Upper lobe of left lung (tissue), 6 donors: Measurements from ENCODE around the gene RNF126. TPM values are rescaled to one million over a fixed set of nuclear protein-coding genes. Genes with fewer than 3 reads are reported as not detected.
"Not testable (repeated sequence)": the region's sequence is repeated elsewhere in the genome, so short reads cannot be mapped to it uniquely, and the experiment has no call there.

Experiments
- ATAC-seq, 2 donors: fragments of 200-7000 bp; cut with Tn5 transposase; one replicate each; pipeline ENCODE4 v1.9.1; 2022; ENCODE audit warnings: mild to moderate bottlenecking in 2 of 2, moderate library complexity in 2 of 2; ENCODE audit not compliant: low FRiP score in 2 of 2
- DNase-seq, 2 donors: peaks; one replicate each; pipeline ENCODE4 v3.0.0-alpha.2; 2019 to 2020
- H3K27ac ChIP-seq, 4 donors: fragments of 200-600 bp; sonication (generic); one replicate each; pipeline ENCODE4 v1.5.1; 2016 to 2019
- H3K27me3 ChIP-seq, 4 donors: fragments of 200-600 bp; sonication (generic); one replicate each; pipeline ENCODE4 v1.5.1; 2017 to 2019
- H3K36me3 ChIP-seq, 4 donors: fragments of 200-600 bp; sonication (generic); one replicate each; pipeline ENCODE4 v1.5.1; 2016 to 2019
- H3K4me1 ChIP-seq, 4 donors: fragments of 200-600 bp; sonication (generic); one replicate each; pipeline ENCODE4 v1.5.1; 2018 to 2019
- H3K4me3 ChIP-seq, 4 donors: fragments of 200-600 bp; sonication (generic); one replicate each; pipeline ENCODE4 v1.5.1; 2017 to 2019; ENCODE audit warnings: mild to moderate bottlenecking in 2 of 4, moderate library complexity in 1 of 4
- H3K9me3 ChIP-seq, 4 donors: fragments of 200-600 bp; sonication (generic); one replicate each; pipeline ENCODE4 v1.5.1; 2018 to 2019
- EP300 ChIP-seq, 4 donors: sonication (generic); formaldehyde crosslinking; IDR thresholded peaks; one replicate each; pipeline ENCODE4 v1.5.1; 2017; ENCODE audit warnings: antibody characterized with exemption in 4 of 4, control low read depth in 2 of 4
- POLR2A ChIP-seq, 4 donors: fragments of 450-650 bp; IDR thresholded peaks; one replicate each; pipeline ENCODE4 v1.5.1; 2016 to 2017; ENCODE audit warnings: antibody characterized with exemption in 4 of 4, mild to moderate bottlenecking in 2 of 4
- POLR2AphosphoS5 ChIP-seq, 2 donors: sonication (generic); formaldehyde crosslinking; IDR thresholded peaks; one replicate each; pipeline ENCODE4 v1.5.1; 2017; ENCODE audit warnings: antibody characterized with exemption in 2 of 2
- WGBS, 2 donors: methylation state at CpG; one replicate each; pipeline ENCODE4 v1.1.5; 2017 to 2018; 5-methylcytosine and 5-hydroxymethylcytosine counted together
- total RNA-seq, 6 donors: library from RNA; depleted of rRNA in 4 of 6; stranded (reverse); fragments of >200 nt in 4 of 6; gene quantifications; one replicate each; pipeline versions ENCODE4 v1.1.0 to v1.2.1, GENCODE V29; 2016 to 2021
- TF ChIP-seq, protein P1 (sequence below), 6 experiments: fragments of 450-650 bp in 4 of 6; fragments of 200-600 bp in 2 of 6; sonication (generic) in 2 of 6; IDR thresholded peaks; one replicate each; pipeline ENCODE4 v1.5.1; 2016 to 2019; ENCODE audit warnings: antibody characterized with exemption in 6 of 6
- donor health status: DM: no; HTN: no; CAD: no; lungs with moderate emphysema.
- donor health status: DM: no; HTN: yes; CAD: no; lungs with severe emphysema.

RNF126 gene
- total RNA-seq, 6 donors from 2014 or later: 36.7 to 106 (median 66.3) TPM

GRCh38 chr19:608155-609003 is 54.6 kb downstream of the RNF126 start:
- TF ChIP-seq, protein P1, sequence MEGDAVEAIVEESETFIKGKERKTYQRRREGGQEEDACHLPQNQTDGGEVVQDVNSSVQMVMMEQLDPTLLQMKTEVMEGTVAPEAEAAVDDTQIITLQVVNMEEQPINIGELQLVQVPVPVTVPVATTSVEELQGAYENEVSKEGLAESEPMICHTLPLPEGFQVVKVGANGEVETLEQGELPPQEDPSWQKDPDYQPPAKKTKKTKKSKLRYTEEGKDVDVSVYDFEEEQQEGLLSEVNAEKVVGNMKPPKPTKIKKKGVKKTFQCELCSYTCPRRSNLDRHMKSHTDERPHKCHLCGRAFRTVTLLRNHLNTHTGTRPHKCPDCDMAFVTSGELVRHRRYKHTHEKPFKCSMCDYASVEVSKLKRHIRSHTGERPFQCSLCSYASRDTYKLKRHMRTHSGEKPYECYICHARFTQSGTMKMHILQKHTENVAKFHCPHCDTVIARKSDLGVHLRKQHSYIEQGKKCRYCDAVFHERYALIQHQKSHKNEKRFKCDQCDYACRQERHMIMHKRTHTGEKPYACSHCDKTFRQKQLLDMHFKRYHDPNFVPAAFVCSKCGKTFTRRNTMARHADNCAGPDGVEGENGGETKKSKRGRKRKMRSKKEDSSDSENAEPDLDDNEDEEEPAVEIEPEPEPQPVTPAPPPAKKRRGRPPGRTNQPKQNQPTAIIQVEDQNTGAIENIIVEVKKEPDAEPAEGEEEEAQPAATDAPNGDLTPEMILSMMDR (IDR thresholded peaks at IDR 0.05): no peak
- no peak for TF ChIP-seq POLR2A (IDR thresholded peaks at IDR 0.05)
- TF ChIP-seq EP300 (IDR thresholded peaks at IDR 0.05): no peak
- TF ChIP-seq POLR2AphosphoS5 (IDR thresholded peaks at IDR 0.05): no peak
- Histone ChIP-seq H3K4me3 (no peak overlapping the region), H3K36me3 (no peaks in the 10 kb centered on the region), H3K27me3 (no peaks in the 10 kb centered on the region), H3K9me3 (no peaks in the 10 kb centered on the region), H3K4me1 (peaks cover 25 to 39% (median 36%) of the 10 kb centered on the region in 4 donors), H3K27ac (peak overlapping the region in 1 of 4 donors; percentile 6)
- peak in 1 of 2 donors; percentile 5 for ATAC-seq
- 74 to 78% methylated on average over 21 to 30 of the region's 30 CpGs for WGBS, 2 donors
- peak in 1 of 2 donors; percentile 70 for DNase-seq

- DNase-seq (peak in 1 of 2 donors; percentile 82), ATAC-seq (no peak)
- Histone ChIP-seq H3K27me3 (no peaks in the 10 kb centered on the region), H3K36me3 (no peaks in the 10 kb centered on the region), H3K4me3 (no peak overlapping the region), H3K9me3 (no peaks in the 10 kb centered on the region), H3K27ac (no peak overlapping the region), H3K4me1 (peaks cover 25 to 39% (median 36%) of the 10 kb centered on the region in 4 donors)
- WGBS, 2 donors: 89 to 93% methylated on average over 8 to 18 of the region's 30 CpGs
- TF ChIP-seq POLR2AphosphoS5 (IDR thresholded peaks at IDR 0.05): no peak
- no peak for TF ChIP-seq POLR2A (IDR thresholded peaks at IDR 0.05)
- no peak for TF ChIP-seq EP300 (IDR thresholded peaks at IDR 0.05)
- TF ChIP-seq, protein P1 (IDR thresholded peaks at IDR 0.05): no peak
Observed at GRCh38 chr19:607301-608154, 55.5 kb downstream of the RNF126 start.

DNA sequence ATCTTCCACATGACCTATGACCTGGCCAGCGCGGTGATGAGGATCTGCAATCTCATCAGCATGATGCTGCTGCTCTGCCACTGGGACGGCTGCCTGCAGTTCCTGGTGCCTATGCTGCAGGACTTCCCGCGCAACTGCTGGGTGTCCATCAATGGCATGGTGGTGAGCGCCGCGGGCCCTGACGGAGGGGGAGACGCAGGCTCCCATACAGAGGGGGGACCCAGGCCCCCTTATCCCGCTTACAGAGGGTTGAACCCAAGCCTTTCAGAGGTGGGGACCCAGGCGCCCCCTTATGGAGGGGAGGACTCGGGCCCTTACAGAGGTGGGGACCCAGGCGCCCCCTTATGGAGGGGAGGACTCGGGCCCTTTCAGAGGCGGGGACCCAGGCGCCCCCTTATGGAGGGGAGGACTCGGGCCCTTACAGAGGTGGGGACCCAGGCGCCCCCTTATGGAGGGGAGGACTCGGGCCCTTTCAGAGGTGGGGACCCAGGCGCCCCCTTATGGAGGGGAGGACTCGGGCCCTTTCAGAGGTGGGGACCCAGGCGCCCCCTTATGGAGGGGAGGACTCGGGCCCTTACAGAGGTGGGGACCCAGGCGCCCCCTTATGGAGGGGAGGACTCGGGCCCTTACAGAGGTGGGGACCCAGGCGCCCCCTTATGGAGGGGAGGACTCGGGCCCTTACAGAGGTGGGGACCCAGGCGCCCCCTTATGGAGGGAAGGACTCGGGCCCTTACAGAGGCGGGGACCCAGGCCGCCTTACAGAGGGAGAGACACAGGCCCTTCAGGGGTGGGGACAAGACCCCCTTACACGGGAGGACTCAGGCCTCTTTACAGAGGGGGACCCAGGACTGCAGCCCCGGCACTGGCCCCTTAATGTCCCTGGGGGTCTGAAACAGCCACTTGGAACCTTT is 57.7 kb downstream of the RNF126 start:
- not testable (repeated sequence) for H3K27me3 ChIP-seq, H3K4me3 ChIP-seq, H3K36me3 ChIP-seq, H3K9me3 ChIP-seq, ATAC-seq, H3K27ac ChIP-seq
- peaks cover 16 to 26% (median 22%) of the 10 kb centered on the region in 4 donors for H3K4me1 ChIP-seq
- WGBS, 2 donors: 86 to 89% methylated on average over 10 to 17 of the region's 34 CpGs
- peak in 1 of 2 donors; percentile 60 for DNase-seq

GRCh38 chr19:604355-604754 is 58.7 kb downstream of the RNF126 start:
- DNase-seq: peak in 1 of 2 donors; percentile 74

GRCh38 chr19:603779-604178 is 59.2 kb downstream of the RNF126 start:
- H3K4me1 ChIP-seq: peaks cover 4 to 11% (median 7%) of the 10 kb centered on the region in 4 donors
- WGBS, 2 donors: 94 to 96% methylated on average over 17 to 20 of the region's 20 CpGs
- not testable (repeated sequence) for H3K36me3 ChIP-seq, ATAC-seq, H3K9me3 ChIP-seq, H3K27ac ChIP-seq, H3K27me3 ChIP-seq, H3K4me3 ChIP-seq
- peak in 1 of 2 donors; percentile 65 for DNase-seq

More at GRCh38 chr19:604355-604754, 58.7 kb downstream of the RNF126 start:
- H3K36me3 ChIP-seq: no peaks in the 10 kb centered on the region
- H3K4me1 ChIP-seq: peaks cover 9 to 16% (median 12%) of the 10 kb centered on the region in 4 donors
- TF ChIP-seq POLR2A (IDR thresholded peaks at IDR 0.05) (no peak), POLR2AphosphoS5 (IDR thresholded peaks at IDR 0.05) (no peak), EP300 (IDR thresholded peaks at IDR 0.05) (no peak)
- TF ChIP-seq, protein P1 (IDR thresholded peaks at IDR 0.05): no peak
- H3K4me3 ChIP-seq: no peak overlapping the region
- no peak overlapping the region for H3K27ac ChIP-seq
- H3K27me3 ChIP-seq: no peaks in the 10 kb centered on the region
- ATAC-seq: no peak
- H3K9me3 ChIP-seq: no peaks in the 10 kb centered on the region
- 81 to 94% methylated on average over 10 to 11 of the region's 11 CpGs for WGBS, 2 donors

- not testable (repeated sequence) for H3K4me3 ChIP-seq, H3K36me3 ChIP-seq, H3K4me1 ChIP-seq, ATAC-seq, H3K9me3 ChIP-seq, H3K27ac ChIP-seq, H3K27me3 ChIP-seq
- DNase-seq: peak in 1 of 2 donors; percentile 66
- WGBS, 2 donors: 89% methylated on average over 12 of the region's 13 CpGs; no CpG with 5 or more reads in 1 of the 2 donors
Observed at GRCh38 chr19:603302-603639, 59.7 kb downstream of the RNF126 start.
